Measurements from ENCODE around the gene DHCR24.

DHCR24 gene

GRCh38 chr1:54864460-54865208, 22.4 kb downstream of the DHCR24 start:
- DNase-seq, result no peak

- DNase-seq, result no peak
These were observed 23.7 kb downstream of the DHCR24 start for GRCh38 chr1:54863267-54863665.

GRCh38 chr1:54861070-54861761, 25.8 kb downstream of the DHCR24 start:
- peak; percentile 53 for DNase-seq

GRCh38 chr1:54859700-54860391, 27.1 kb downstream of the DHCR24 start:
- DNase-seq, result no peak

GRCh38 chr1:54857746-54858561, 29.0 kb downstream of the DHCR24 start:
- DNase-seq, result no peak

GRCh38 chr1:54857141-54857540, 29.9 kb downstream of the DHCR24 start:
- no peak for DNase-seq

GRCh38 chr1:54854381-54855020, 32.5 kb downstream of the DHCR24 start:
- no peak for DNase-seq

- no peak for DNase-seq
These were observed 33.1 kb downstream of the DHCR24 start for GRCh38 chr1:54853793-54854370.

GRCh38 chr1:54853096-54853792, 33.8 kb downstream of the DHCR24 start:
- no peak for DNase-seq

GRCh38 chr1:54851936-54852524, 35.0 kb downstream of the DHCR24 start:
- no peak for DNase-seq

GRCh38 chr1:54851406-54851805, 35.6 kb downstream of the DHCR24 start:
- DNase-seq, result no peak

- no peak for DNase-seq
These were observed 36.3 kb downstream of the DHCR24 start for GRCh38 chr1:54850737-54851136.

- DNase-seq, result no peak
These were observed 36.8 kb downstream of the DHCR24 start for GRCh38 chr1:54850069-54850730.

- no peak for DNase-seq
These were observed 37.6 kb downstream of the DHCR24 start for GRCh38 chr1:54849219-54850068.

- no peak for DNase-seq
These were observed 38.7 kb downstream of the DHCR24 start for GRCh38 chr1:54848134-54848948.

- no peak for DNase-seq
These were observed 40.2 kb downstream of the DHCR24 start for GRCh38 chr1:54846716-54847284.

GRCh38 chr1:54846301-54846700, 40.7 kb downstream of the DHCR24 start:
- DNase-seq, result no peak

- no peak for DNase-seq
These were observed 41.2 kb downstream of the DHCR24 start for GRCh38 chr1:54845772-54846171.
